ENCODE results near the gene ARSA. TPM values are rescaled to one million over a fixed set of nuclear protein-coding genes. Genes with fewer than 3 reads are reported as not detected.

Gene ARSA
- total RNA-seq, 1 experiment from 2014 or later = 43.8 TPM

DNA sequence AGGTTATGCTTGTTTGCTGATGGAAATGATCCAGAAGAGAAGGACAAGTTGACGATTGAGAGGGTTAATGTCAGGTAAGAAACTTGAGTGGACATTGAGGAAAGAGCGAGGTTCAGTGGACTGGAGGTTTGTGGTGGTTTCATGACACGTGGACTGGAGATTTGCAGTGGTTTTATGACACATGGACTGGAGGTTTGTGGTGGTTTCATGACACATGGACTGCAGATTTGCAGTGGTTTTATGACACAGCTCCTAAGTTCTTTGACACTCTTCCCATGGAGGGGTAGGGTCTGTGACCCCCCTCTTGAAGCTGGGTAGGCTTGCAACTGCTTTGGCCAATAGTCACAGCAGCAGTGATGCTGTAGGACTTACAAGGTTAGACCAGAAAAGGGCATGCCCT lies 32.8 kb downstream of the ARSA start:
- Histone ChIP-seq H3K4me1 (ENCODE audit: control insufficient read depth, insufficient read depth, low read length) (no peaks in the 10 kb centered on the region), H3K36me3 (ENCODE audit: control insufficient read depth, insufficient read depth, low read length) (no peaks in the 10 kb centered on the region), H3K4me3 (ENCODE audit: low read depth in 2 of 2, low read length in 2 of 2) (no peak overlapping the region), H3K27me3 (ENCODE audit: control insufficient read depth, insufficient read depth, low read length) (no peaks in the 10 kb centered on the region), H3K9me3 (ENCODE audit: control insufficient read depth, insufficient read depth, low read depth, low read length) (no peaks in the 10 kb centered on the region), H3K27ac (ENCODE audit: low read length) (no peak overlapping the region)
- in situ Hi-C loops (cut with HindIII; ENCODE audit: low pct_unique_long_range_greater_than_20kb, low sequenced_read_pairs) (no loop called here), intact Hi-C loops (cut with micrococcal nuclease; ENCODE audit: unreplicated experiment) (no loop called here)
- no TSS peak for BruUV-seq (replicated peaks)
- ATAC-seq (no peak), DNase-seq (ENCODE audit: low read depth, low spot score) (no peak)
- TF ChIP-seq SIN3A (IDR thresholded peaks at IDR 0.05; ENCODE audit: borderline replicate concordance, insufficient read depth, low read depth, low read length) (no peak), POLR2AphosphoS5 (IDR thresholded peaks at IDR 0.05; ENCODE audit: low read depth, low read length) (no peak), TCF7L2 (IDR thresholded peaks at IDR 0.05; ENCODE audit: low read depth, low read length) (no peak), REST (IDR thresholded peaks at IDR 0.05; ENCODE audit: insufficient read depth in 1 of 2, low read depth in 2 of 2, low read length in 1 of 2) (no peak)
- TF ChIP-seq, protein P1, sequence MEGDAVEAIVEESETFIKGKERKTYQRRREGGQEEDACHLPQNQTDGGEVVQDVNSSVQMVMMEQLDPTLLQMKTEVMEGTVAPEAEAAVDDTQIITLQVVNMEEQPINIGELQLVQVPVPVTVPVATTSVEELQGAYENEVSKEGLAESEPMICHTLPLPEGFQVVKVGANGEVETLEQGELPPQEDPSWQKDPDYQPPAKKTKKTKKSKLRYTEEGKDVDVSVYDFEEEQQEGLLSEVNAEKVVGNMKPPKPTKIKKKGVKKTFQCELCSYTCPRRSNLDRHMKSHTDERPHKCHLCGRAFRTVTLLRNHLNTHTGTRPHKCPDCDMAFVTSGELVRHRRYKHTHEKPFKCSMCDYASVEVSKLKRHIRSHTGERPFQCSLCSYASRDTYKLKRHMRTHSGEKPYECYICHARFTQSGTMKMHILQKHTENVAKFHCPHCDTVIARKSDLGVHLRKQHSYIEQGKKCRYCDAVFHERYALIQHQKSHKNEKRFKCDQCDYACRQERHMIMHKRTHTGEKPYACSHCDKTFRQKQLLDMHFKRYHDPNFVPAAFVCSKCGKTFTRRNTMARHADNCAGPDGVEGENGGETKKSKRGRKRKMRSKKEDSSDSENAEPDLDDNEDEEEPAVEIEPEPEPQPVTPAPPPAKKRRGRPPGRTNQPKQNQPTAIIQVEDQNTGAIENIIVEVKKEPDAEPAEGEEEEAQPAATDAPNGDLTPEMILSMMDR (IDR thresholded peaks at IDR 0.05) = no peak
- CTCF ChIA-PET = no interaction called here
- POLR2A ChIA-PET = no interaction called here

DNA sequence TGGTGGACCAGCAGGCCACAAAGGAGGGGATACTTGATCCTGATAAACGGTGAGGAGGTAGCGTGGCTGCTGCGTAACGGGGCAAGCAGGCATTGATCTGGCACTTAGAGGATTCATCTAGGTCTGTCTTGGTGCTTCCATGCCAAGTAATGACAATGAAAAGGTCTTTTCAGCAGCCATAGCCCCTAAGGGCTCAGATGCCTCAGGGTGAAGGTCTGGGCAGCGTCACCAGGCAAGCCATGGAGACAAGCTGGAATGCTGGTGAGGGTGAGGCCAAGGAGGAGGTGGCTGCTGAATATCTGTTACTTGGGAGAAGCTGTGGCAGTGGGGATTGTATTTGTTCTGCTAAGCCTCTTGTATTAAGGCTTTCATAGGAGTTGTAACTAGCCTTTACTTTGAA lies 40.5 kb downstream of the ARSA start:
- TF ChIP-seq SIN3A (IDR thresholded peaks at IDR 0.05; ENCODE audit: borderline replicate concordance, insufficient read depth, low read depth, low read length) (no peak), REST (IDR thresholded peaks at IDR 0.05; ENCODE audit: insufficient read depth in 1 of 2, low read depth in 2 of 2, low read length in 1 of 2) (no peak), TCF7L2 (IDR thresholded peaks at IDR 0.05; ENCODE audit: low read depth, low read length) (no peak), POLR2AphosphoS5 (IDR thresholded peaks at IDR 0.05; ENCODE audit: low read depth, low read length) (no peak)
- TF ChIP-seq, protein P1 (IDR thresholded peaks at IDR 0.05) = no peak
- DNase-seq (ENCODE audit: low read depth, low spot score) (no peak), ATAC-seq (no peak)
- no peaks in the 10 kb centered on the region for H3K9me3 ChIP-seq (ENCODE audit: control insufficient read depth, insufficient read depth, low read depth, low read length)
- H3K36me3 ChIP-seq (ENCODE audit: control insufficient read depth, insufficient read depth, low read length) = no peaks in the 10 kb centered on the region
- ChIA-PET CTCF (interaction anchor here (1.1 kb wide), 1 partner anchor 32 kb away, joined by 6 read pairs; no protein-coding TSS in a partner anchor), POLR2A (no interaction called here)
- no peaks in the 10 kb centered on the region for H3K27me3 ChIP-seq (ENCODE audit: control insufficient read depth, insufficient read depth, low read length)
- H3K27ac ChIP-seq (ENCODE audit: low read length) = no peak overlapping the region
- in situ Hi-C loops (cut with HindIII; ENCODE audit: low pct_unique_long_range_greater_than_20kb, low sequenced_read_pairs) = no loop called here
- no peak overlapping the region for H3K4me3 ChIP-seq (ENCODE audit: low read depth in 2 of 2, low read length in 2 of 2)
- H3K4me1 ChIP-seq (ENCODE audit: control insufficient read depth, insufficient read depth, low read length) = no peaks in the 10 kb centered on the region
- intact Hi-C loops (cut with micrococcal nuclease; ENCODE audit: unreplicated experiment) = no loop called here
- BruUV-seq (replicated peaks) = no TSS peak
